ENCODE data around the gene HDHD5.
"Not testable (repeated sequence)": the region's sequence is repeated elsewhere in the genome, so short reads cannot be mapped to it uniquely, and the experiment has no call there.

Gene HDHD5

DNA sequence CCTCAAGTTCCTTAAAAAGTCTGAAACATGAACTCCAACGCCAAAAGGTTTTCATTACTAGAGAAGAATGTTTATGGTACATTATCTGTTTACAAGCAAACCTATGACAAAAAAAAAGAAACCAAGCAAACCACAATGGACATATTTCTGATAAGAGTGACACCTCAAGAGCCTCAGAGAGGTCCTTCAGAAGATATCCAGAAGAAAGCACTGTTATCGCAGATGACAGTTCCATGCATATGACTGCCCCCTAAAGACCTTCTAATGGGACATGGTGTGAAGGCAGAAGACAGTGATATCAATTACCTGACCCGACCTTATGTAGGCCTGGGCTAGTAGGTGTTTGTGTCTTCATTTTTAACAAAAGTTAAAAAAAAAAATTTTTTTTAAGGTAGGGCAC, 3.1 kb downstream of the HDHD5 start:
- no peak for DNase-seq (ENCODE audit: low read depth)

DNA sequence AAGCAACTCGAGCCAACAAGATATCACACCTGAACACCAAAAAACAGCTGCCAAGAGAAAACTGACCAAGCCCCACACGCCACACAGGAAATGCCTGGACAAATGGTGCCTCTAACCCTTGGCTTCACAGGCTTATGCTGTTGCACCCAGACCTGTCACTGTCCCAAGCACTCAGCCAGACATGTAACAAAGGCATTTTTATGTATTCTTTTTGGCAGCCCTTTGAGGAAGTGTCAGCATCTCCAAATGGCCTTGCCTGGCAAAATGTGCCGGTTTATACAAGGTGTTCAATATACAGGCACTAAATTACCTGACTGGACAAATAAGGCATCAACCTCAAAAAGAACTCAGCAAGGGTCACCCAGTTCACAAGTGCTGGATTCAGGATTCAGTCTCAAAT, 6.1 kb downstream of the HDHD5 start:
- no peak for DNase-seq (ENCODE audit: low read depth)

- DNase-seq (ENCODE audit: low read depth) = no peak
Measured at GRCh38 chr22:17152340-17152739, 6.7 kb downstream of the HDHD5 start.

- DNase-seq (ENCODE audit: low read depth) = no peak
Measured at GRCh38 chr22:17149076-17149815, 9.8 kb downstream of the HDHD5 start.

GRCh38 chr22:17147458-17147857, 11.6 kb downstream of the HDHD5 start:
- DNase-seq (ENCODE audit: low read depth) = not testable (repeated sequence)

DNA sequence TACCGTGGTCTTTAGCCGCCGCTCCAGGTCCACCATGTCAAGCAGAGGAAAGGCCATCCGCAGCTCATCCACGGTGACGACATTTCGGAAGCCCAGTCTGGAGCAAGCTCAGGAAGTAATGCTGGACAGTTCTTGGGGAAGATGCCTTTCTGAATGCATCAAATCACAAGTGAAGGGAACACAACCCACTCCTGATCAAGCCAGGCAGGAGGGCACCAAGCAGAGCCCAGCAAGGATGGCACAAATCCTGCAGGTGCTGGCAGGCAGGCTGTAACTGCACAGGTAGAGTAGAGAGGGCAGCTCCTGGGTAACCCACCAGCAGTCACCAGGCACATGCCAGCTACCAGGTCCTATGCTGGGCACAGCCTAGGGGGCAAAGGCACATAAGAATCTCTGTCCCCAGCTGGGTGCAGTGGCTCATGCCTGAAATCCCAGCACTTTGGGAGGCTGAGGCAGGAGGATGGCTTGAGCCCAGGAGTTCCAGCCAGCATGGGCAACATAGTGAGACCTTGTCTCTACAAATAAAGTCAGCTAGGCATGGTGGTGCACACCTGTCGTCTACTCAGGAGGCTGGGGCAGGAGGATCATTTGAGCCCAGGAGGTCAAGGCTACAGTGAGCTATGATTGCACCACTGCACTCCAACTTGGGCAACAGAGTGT, 13.9 kb downstream of the HDHD5 start:
- DNase-seq (ENCODE audit: low read depth) = no peak

DNA sequence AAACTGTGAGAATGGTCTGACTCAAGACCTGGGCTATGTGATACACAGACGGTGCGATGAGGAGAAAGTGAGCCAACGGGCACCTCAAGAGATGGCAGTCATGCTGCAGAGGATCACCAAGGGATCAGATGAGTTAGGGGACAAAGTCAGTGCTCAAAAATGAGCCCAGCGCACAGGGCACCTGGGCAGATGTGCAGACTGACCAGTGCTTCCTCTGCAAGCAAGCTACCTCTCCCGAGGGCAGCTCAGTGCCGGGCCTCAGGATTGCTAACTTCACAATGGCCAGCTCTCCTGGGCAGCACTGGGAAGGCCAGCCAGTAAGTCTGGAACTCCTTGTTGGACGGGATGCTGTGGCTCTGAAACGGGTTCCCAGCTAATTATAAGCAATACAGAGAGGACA, 15.3 kb downstream of the HDHD5 start:
- DNase-seq (ENCODE audit: low read depth) = no peak

DNA sequence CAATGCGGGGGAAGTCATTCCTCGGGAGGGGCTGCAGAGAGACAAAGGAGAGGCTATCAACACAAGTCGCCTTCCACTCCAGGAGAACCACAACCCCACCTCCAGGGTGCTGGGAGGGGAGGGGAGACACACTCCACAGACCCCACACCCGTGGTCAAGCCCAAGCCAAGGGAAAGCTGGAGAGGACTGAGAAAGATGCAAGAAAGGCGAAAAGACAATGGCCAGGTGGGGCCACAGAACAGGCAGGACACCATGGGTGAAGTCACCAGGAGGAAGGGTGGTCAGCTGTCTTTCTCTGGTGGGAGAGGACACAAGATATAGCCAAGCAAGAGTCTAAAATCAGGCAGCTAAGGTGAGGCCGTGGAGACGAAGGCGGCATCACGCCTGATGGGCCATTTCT, 16.0 kb downstream of the HDHD5 start:
- no peak for DNase-seq (ENCODE audit: low read depth)

- no peak for DNase-seq (ENCODE audit: low read depth)
Measured at GRCh38 chr22:17140826-17141766, 18.0 kb downstream of the HDHD5 start.

- no peak for DNase-seq (ENCODE audit: low read depth)
Measured at GRCh38 chr22:17140022-17140421, 19.1 kb downstream of the HDHD5 start.

DNA sequence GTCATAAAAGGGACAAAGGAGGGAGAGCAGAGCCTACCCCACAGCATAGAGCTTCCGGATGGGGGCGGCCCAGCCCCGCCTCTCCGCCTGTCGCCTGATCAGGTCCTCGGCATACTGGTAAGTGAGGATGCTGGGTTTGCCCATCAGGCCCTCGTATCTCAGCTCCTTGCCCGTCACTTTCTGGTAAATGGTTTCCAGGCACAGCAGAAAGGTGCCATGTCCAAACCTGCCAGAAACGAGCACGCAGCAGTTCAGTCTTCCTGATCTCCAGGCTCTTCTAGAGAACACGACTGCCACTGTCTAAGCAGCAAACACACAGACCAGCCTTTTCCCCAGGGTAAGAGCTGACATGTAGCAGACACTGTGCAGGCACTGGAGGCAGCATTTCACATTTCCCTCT, 20.6 kb downstream of the HDHD5 start:
- no peak for DNase-seq (ENCODE audit: low read depth)

- no peak for DNase-seq (ENCODE audit: low read depth)
Measured at GRCh38 chr22:17137861-17138425, 21.1 kb downstream of the HDHD5 start.

- no peak for DNase-seq (ENCODE audit: low read depth)
Measured at GRCh38 chr22:17137170-17137569, 21.9 kb downstream of the HDHD5 start.

DNA sequence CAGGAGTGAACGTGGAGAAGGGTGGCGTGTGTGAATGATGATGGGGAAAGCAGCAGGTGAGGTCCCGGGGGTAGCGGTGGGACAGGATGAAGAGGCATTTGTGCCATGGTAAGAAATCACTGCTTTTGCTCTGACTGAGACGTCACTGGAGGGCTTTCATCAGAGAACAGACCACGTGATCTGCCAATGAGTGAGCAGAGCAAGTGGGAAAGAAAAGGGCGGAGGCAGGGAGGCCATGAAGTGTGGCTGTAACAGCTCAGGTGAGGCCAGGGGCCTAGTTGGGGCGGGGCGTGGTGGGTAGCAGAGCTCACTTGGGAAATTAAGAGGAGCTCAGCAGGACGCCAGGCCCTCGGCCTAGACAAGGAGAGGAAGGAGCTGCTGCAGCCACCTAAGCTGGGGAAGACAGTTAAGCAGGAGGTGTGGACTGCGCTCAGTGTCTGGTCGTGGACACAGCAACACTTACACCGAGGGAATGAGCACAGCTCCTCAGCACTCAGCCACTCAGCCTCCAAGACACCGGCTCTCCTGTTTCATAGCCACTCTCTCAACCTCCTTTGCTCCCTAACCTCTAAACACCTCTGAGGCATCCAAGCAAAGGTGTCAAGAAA, 23.8 kb downstream of the HDHD5 start:
- no peak for DNase-seq (ENCODE audit: low read depth)

- DNase-seq (ENCODE audit: low read depth) = no peak
Measured at GRCh38 chr22:17133137-17133536, 25.9 kb downstream of the HDHD5 start.

DNA sequence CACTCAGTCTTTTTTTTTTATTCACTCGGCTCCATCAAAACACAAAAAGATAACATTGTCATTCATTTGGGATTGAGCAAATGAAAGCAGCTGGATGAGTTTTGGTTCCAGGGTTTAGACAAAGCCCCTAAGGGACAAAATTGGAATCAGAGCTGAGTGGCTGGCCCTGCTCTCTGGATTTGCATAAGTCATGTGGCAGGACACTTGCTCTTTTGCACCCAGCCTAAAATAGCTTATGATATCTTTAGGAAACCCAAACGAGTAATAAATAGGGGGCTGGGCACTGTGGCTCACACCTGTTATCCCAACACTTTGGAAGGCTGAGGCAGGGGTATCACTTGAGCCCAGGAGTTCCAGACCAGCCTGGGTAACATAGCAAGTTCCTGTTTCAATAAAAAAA, 27.0 kb downstream of the HDHD5 start:
- DNase-seq (ENCODE audit: low read depth) = no peak

DNA sequence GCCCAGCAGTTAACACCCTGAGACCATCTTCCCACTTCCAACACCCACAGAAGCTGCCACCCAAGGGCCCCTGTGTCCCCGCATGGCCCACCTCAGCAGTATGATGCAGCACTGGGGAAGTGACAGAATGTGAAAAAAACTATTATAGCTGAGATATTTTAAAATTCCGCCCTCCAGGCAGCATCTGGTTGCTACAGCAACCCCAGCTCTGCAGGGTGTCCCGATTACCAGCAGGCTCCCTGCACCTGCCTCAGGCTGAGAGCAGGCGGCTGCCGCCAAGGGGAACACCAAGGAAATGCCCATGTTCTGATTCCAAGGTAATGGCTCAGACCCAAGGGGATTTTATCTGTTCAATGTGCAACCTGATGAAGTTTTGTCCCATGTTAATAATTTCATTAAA, 27.4 kb downstream of the HDHD5 start:
- no peak for DNase-seq (ENCODE audit: low read depth)

- peak; percentile 41 for DNase-seq (ENCODE audit: low read depth)
Measured at GRCh38 chr22:17130199-17130598, 28.9 kb downstream of the HDHD5 start.

DNA sequence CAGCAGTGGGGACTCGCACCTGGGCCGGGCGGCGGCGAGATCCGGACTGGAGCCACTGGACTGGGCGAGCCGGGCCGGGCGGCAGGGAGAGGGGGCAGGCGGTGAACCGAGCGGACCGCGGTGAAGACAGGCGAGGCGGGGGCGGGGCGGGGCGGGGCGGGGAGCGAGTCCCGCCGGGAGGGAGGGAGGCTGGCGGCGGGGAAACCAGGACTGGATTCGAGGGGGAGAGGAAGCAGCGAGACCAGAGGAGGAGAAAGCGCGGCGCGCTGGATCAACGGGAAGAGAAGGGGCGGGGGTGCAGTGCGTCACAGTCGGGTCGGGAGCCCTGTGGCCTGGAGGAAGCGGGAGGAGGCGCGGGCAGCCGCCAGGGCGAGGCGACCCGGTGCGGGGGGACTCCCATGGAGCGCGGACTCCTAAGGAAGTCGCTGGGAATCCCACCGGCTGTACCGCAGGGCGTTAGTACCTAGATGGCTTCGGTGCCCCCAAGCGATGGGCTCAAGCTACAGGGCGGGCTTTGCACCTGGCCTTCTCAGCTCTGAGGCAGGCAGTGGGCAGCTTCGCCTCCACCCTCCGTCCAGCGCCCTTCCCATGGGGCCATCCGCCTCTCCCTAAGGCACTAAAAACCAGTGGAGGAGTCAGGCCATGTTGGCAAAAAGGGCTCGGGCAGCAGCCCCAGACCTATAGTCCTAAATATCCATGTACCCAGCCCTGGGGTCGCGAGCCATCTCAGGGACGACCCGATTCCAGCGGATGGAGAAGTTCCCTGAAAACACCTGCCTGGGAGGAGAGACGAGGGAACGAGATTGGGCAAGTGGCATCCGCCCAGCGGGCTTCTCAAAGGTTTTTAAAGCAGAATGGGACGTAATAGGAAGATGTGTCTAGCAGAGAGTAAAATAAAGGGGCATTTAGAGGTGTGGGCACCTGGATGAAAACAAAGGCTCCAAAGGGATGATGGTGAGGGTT, 37.6 kb downstream of the HDHD5 start, which contains the start of gene TMEM121B:
TMEM121B (minus strand) TSS at position 128 of the 963 bp plus-strand sequence. CDS start 233 bp downstream, outside the sequence.
- peak; percentile 63 for DNase-seq (ENCODE audit: low read depth)

- DNase-seq (ENCODE audit: low read depth) = peak; percentile 17
Measured at GRCh38 chr22:17120711-17121232, 38.3 kb downstream of the HDHD5 start.
